NT2/D1 (cell line): ENCODE results near the gene GTPBP4.

Experiments used
- YY1 ChIP-seq: IDR thresholded peaks from 2 replicates; pipeline ENCODE4 v1.6.1; 2011; ENCODE audit not compliant: insufficient read length, insufficient read depth
- ZNF274 ChIP-seq: IDR thresholded peaks from 2 replicates; pipeline ENCODE4 v1.6.1; 2011; ENCODE audit warnings: mild to moderate bottlenecking, low read depth, low read length

- TF ChIP-seq ZNF274 (no peak), YY1 (no peak)
Measured at GRCh38 chr10:1040133-1040532, 51.9 kb downstream of the GTPBP4 start.
